WTC11 (cell line): ENCODE measurements around the gene LIG3.

Source experiments
- AFF4 ChIP-seq: sonication (generic); formaldehyde crosslinking; IDR thresholded peaks from 2 replicates; pipeline ENCODE4 v1.8.1; 2023; ENCODE audit warnings: mild to moderate bottlenecking, missing genetic modification reagents, borderline replicate concordance
- CREM ChIP-seq: sonication (generic); formaldehyde crosslinking; IDR thresholded peaks from 2 replicates; pipeline ENCODE4 v1.8.1; 2022; ENCODE audit warnings: mild to moderate bottlenecking, missing genetic modification reagents, moderate library complexity
- CTCF ChIP-seq: fragments of 200-600 bp; IDR thresholded peaks from 2 replicates; pipeline ENCODE4 v1.8.0; 2022; ENCODE audit warnings: antibody characterized with exemption
- NFYB ChIP-seq: sonication (generic); formaldehyde crosslinking; conservative IDR thresholded peaks from 2 replicates; pipeline ENCODE4 v1.8.0; 2022; ENCODE audit warnings: low read depth, missing genetic modification reagents
- TCF7 ChIP-seq: sonication (generic); formaldehyde crosslinking; IDR thresholded peaks from 2 replicates; pipeline ENCODE4 v1.8.0; 2022; ENCODE audit warnings: mild to moderate bottlenecking, low read depth, missing genetic modification reagents, moderate library complexity
- ZNF423 ChIP-seq: fragments of 250-450 bp; sonication (Bioruptor Pico); IDR thresholded peaks from 2 replicates; pipeline ENCODE4 v2.1.2; 2022; ENCODE audit warnings: mild to moderate bottlenecking, moderate library complexity

- TF ChIP-seq NFYB (CRISPR knock-in tag), result no peak
- TF ChIP-seq CTCF, result no peak
- TF ChIP-seq TCF7, result no peak
- no peak for TF ChIP-seq AFF4 (CRISPR knock-in tag)
- TF ChIP-seq CREM, result no peak
- TF ChIP-seq ZNF423 (CRISPR knock-in tag), result no peak
Measured at GRCh38 chr17:34999456-34999855, 19.1 kb downstream of the LIG3 start.
